Hepatocyte (in vitro differentiated cells): Measurements from ENCODE around the gene TRAF5.

Source experiments
- CTCF ChIP-seq: fragments of 200-600 bp; sonication (generic); IDR thresholded peaks from 2 replicates; pipeline ENCODE4 v1.5.1; 2016; ENCODE audit warnings: antibody characterized with exemption, mild to moderate bottlenecking; ENCODE audit not compliant: poor library complexity
- EZH2 ChIP-seq: fragments of 200-600 bp; sonication (generic); IDR thresholded peaks from 2 replicates; pipeline ENCODE4 v1.6.1; 2016; ENCODE audit warnings: antibody characterized with exemption, mild to moderate bottlenecking, borderline replicate concordance
- EZH2phosphoT487 ChIP-seq: fragments of 200-600 bp; sonication (generic); IDR thresholded peaks from one replicate; pipeline ENCODE4 v1.6.1; 2018; ENCODE audit warnings: antibody characterized with exemption, mild to moderate bottlenecking, low read depth, moderate library complexity; ENCODE audit not compliant: unreplicated experiment, severe bottlenecking

GRCh38 chr1:211341999-211342398 is 15.4 kb downstream of the TRAF5 start:
- no peak for TF ChIP-seq CTCF
- no peak for TF ChIP-seq EZH2
- TF ChIP-seq EZH2phosphoT487: no peak
